ENCODE results near the gene CLCNKB. TPM values are rescaled to one million over a fixed set of nuclear protein-coding genes. Genes with fewer than 3 reads are reported as not detected.
"Not testable (repeated sequence)": the region's sequence is repeated elsewhere in the genome, so short reads cannot be mapped to it uniquely, and the experiment has no call there.

The CLCNKB gene
- total RNA-seq, 2 experiments from 2014 or later = not detected

- Mint-ChIP-seq H3K27ac (no peak overlapping the region), H3K36me3 (no peaks in the 10 kb centered on the region), H3K9me3 (no peaks in the 10 kb centered on the region), H3K27me3 (peaks cover 11% of the 10 kb centered on the region), H3K4me3 (no peak overlapping the region), H3K4me1 (no peaks in the 10 kb centered on the region)
- peak; percentile 63 for ATAC-seq (ENCODE audit: low read depth)
- DNase-seq = peak; percentile 66
- POLR2A ChIA-PET = no interaction called here
These were observed 11.0 kb upstream of the CLCNKB start for GRCh38 chr1:16032388-16033102.

- not testable (repeated sequence) for DNase-seq, H3K36me3 Mint-ChIP-seq
These were observed 10.4 kb upstream of the CLCNKB start for GRCh38 chr1:16033103-16033632.

GRCh38 chr1:16036461-16036860 lies 7.1 kb upstream of the CLCNKB start:
- DNase-seq; ATAC-seq (ENCODE audit: low read depth); H3K9me3 Mint-ChIP-seq; H3K27ac Mint-ChIP-seq; H3K36me3 Mint-ChIP-seq; POLR2A ChIA-PET; H3K4me1 Mint-ChIP-seq; H3K4me3 Mint-ChIP-seq; H3K27me3 Mint-ChIP-seq: not testable (repeated sequence)

More at GRCh38 chr1:16033103-16033632, 10.4 kb upstream of the CLCNKB start:
- not testable (repeated sequence) for H3K27me3 Mint-ChIP-seq; H3K9me3 Mint-ChIP-seq; H3K4me3 Mint-ChIP-seq; ATAC-seq (ENCODE audit: low read depth); H3K4me1 Mint-ChIP-seq; H3K27ac Mint-ChIP-seq
- POLR2A ChIA-PET = interaction anchor here (0.6 kb wide), 1 partner anchor 121 kb away, joined by 3 read pairs; no protein-coding TSS in a partner anchor

- POLR2A ChIA-PET = no interaction called here
- no peak overlapping the region for H3K4me3 Mint-ChIP-seq
- no peak overlapping the region for H3K27ac Mint-ChIP-seq
- ATAC-seq (ENCODE audit: low read depth) (no peak), DNase-seq (no peak)
- no peaks in the 10 kb centered on the region for H3K27me3 Mint-ChIP-seq
- no peaks in the 10 kb centered on the region for H3K36me3 Mint-ChIP-seq
- no peaks in the 10 kb centered on the region for H3K4me1 Mint-ChIP-seq
- no peaks in the 10 kb centered on the region for H3K9me3 Mint-ChIP-seq
These were observed 5.0 kb upstream of the CLCNKB start for GRCh38 chr1:16038620-16038912.

GRCh38 chr1:16039871-16040270 lies 3.7 kb upstream of the CLCNKB start:
- H3K27me3 Mint-ChIP-seq; H3K27ac Mint-ChIP-seq; POLR2A ChIA-PET; DNase-seq; H3K4me1 Mint-ChIP-seq; H3K4me3 Mint-ChIP-seq; H3K9me3 Mint-ChIP-seq; H3K36me3 Mint-ChIP-seq; ATAC-seq (ENCODE audit: low read depth): not testable (repeated sequence)

- no peaks in the 10 kb centered on the region for H3K36me3 Mint-ChIP-seq
- no peaks in the 10 kb centered on the region for H3K9me3 Mint-ChIP-seq
- POLR2A ChIA-PET = no interaction called here
- H3K27me3 Mint-ChIP-seq = no peaks in the 10 kb centered on the region
- no peaks in the 10 kb centered on the region for H3K4me1 Mint-ChIP-seq
- ATAC-seq (ENCODE audit: low read depth) (no peak), DNase-seq (no peak)
- no peak overlapping the region for H3K4me3 Mint-ChIP-seq
- no peak overlapping the region for H3K27ac Mint-ChIP-seq
These were observed 2.4 kb upstream of the CLCNKB start for GRCh38 chr1:16041200-16041599.

- Mint-ChIP-seq H3K9me3 (no peaks in the 10 kb centered on the region), H3K36me3 (no peaks in the 10 kb centered on the region), H3K4me3 (no peak overlapping the region), H3K27me3 (no peaks in the 10 kb centered on the region), H3K4me1 (no peaks in the 10 kb centered on the region), H3K27ac (no peak overlapping the region)
- POLR2A ChIA-PET = no interaction called here
- ATAC-seq (ENCODE audit: low read depth) (no peak), DNase-seq (no peak)
These were observed 1.5 kb upstream of the CLCNKB start for GRCh38 chr1:16042096-16042495.

- H3K4me3 Mint-ChIP-seq; ATAC-seq (ENCODE audit: low read depth); H3K36me3 Mint-ChIP-seq; H3K4me1 Mint-ChIP-seq; H3K9me3 Mint-ChIP-seq; DNase-seq; H3K27ac Mint-ChIP-seq; H3K27me3 Mint-ChIP-seq; POLR2A ChIA-PET: not testable (repeated sequence)
These were observed 928 bp upstream of the CLCNKB start for GRCh38 chr1:16042654-16043053.

- ATAC-seq (ENCODE audit: low read depth) (no peak), DNase-seq (no peak)
- Mint-ChIP-seq H3K4me3 (no peak overlapping the region), H3K9me3 (no peaks in the 10 kb centered on the region), H3K27ac (no peak overlapping the region), H3K4me1 (no peaks in the 10 kb centered on the region), H3K36me3 (no peaks in the 10 kb centered on the region), H3K27me3 (peaks cover 8% of the 10 kb centered on the region)
- POLR2A ChIA-PET = no interaction called here
These were observed 368 bp downstream of the CLCNKB start for GRCh38 chr1:16043950-16044349.

- H3K4me1 Mint-ChIP-seq = no peaks in the 10 kb centered on the region
- H3K4me3 Mint-ChIP-seq = no peak overlapping the region
- POLR2A ChIA-PET = no interaction called here
- no peak overlapping the region for H3K27ac Mint-ChIP-seq
- H3K27me3 Mint-ChIP-seq = peaks cover 19% of the 10 kb centered on the region
- no peak for ATAC-seq (ENCODE audit: low read depth)
- no peak for DNase-seq
- no peaks in the 10 kb centered on the region for H3K36me3 Mint-ChIP-seq
- no peaks in the 10 kb centered on the region for H3K9me3 Mint-ChIP-seq
These were observed 3.3 kb downstream of the CLCNKB start for GRCh38 chr1:16046842-16047241.

- Mint-ChIP-seq H3K4me3 (no peak overlapping the region), H3K27ac (no peak overlapping the region), H3K9me3 (no peaks in the 10 kb centered on the region), H3K4me1 (no peaks in the 10 kb centered on the region), H3K27me3 (peaks cover 19% of the 10 kb centered on the region), H3K36me3 (no peaks in the 10 kb centered on the region)
- ATAC-seq (ENCODE audit: low read depth) (no peak), DNase-seq (no peak)
- POLR2A ChIA-PET = no interaction called here
These were observed 4.4 kb downstream of the CLCNKB start for GRCh38 chr1:16047791-16048475.

- H3K4me3 Mint-ChIP-seq = no peak overlapping the region
- POLR2A ChIA-PET = no interaction called here
- H3K4me1 Mint-ChIP-seq = peaks cover 2% of the 10 kb centered on the region
- ATAC-seq (ENCODE audit: low read depth) (no peak), DNase-seq (no peak)
- H3K36me3 Mint-ChIP-seq = no peaks in the 10 kb centered on the region
- H3K27ac Mint-ChIP-seq = no peak overlapping the region
- H3K27me3 Mint-ChIP-seq = peaks cover 19% of the 10 kb centered on the region
- no peaks in the 10 kb centered on the region for H3K9me3 Mint-ChIP-seq
These were observed 5.1 kb downstream of the CLCNKB start for GRCh38 chr1:16048573-16049189.

GRCh38 chr1:16050328-16050727 lies 6.7 kb downstream of the CLCNKB start:
- peaks cover 11% of the 10 kb centered on the region for H3K4me1 Mint-ChIP-seq
- H3K36me3 Mint-ChIP-seq = no peaks in the 10 kb centered on the region
- H3K27me3 Mint-ChIP-seq = peaks cover 19% of the 10 kb centered on the region
- no peak for DNase-seq
- POLR2A ChIA-PET = no interaction called here
- peak overlapping the region; percentile 34 for H3K27ac Mint-ChIP-seq
- H3K4me3 Mint-ChIP-seq = no peak overlapping the region
- no peaks in the 10 kb centered on the region for H3K9me3 Mint-ChIP-seq
- no peak for ATAC-seq (ENCODE audit: low read depth)

- no peak overlapping the region for H3K4me3 Mint-ChIP-seq
- peaks cover 19% of the 10 kb centered on the region for H3K27me3 Mint-ChIP-seq
- no peak for ATAC-seq (ENCODE audit: low read depth)
- POLR2A ChIA-PET = no interaction called here
- no peak overlapping the region for H3K27ac Mint-ChIP-seq
- H3K4me1 Mint-ChIP-seq = peaks cover 15% of the 10 kb centered on the region
- no peak for DNase-seq
- no peaks in the 10 kb centered on the region for H3K36me3 Mint-ChIP-seq
- H3K9me3 Mint-ChIP-seq = no peaks in the 10 kb centered on the region
These were observed 7.5 kb downstream of the CLCNKB start for GRCh38 chr1:16051039-16051438.
